Hepatocyte (in vitro differentiated cells): Measurements from ENCODE around the gene SFXN4. TPM values are rescaled to one million over a fixed set of nuclear protein-coding genes. Genes with fewer than 3 reads are reported as not detected.

ENCODE experiments used
- DNase-seq: peaks from one replicate; pipeline ENCODE4 v3.0.0-alpha.2; 2016; ENCODE audit warnings: low spot score
- H2AFZ ChIP-seq: fragments of 200-600 bp; sonication (generic); 2 replicates; pipeline ENCODE4 v1.6.0; 2016; ENCODE audit warnings: antibody characterized with exemption, mild to moderate bottlenecking
- H3K27ac ChIP-seq: fragments of 200-600 bp; sonication (generic); 2 replicates; pipeline ENCODE4 v1.5.1; 2016; ENCODE audit warnings: mild to moderate bottlenecking
- H3K27me3 ChIP-seq: fragments of 200-600 bp; sonication (generic); 2 replicates; pipeline ENCODE4 v1.6.1; 2016
- H3K36me3 ChIP-seq: fragments of 200-600 bp; sonication (generic); replicated peaks from 2 replicates; pipeline ENCODE4 v1.5.1; 2016; ENCODE audit warnings: low read depth; ENCODE audit not compliant: insufficient read depth
- H3K4me1 ChIP-seq: fragments of 200-600 bp; sonication (generic); 2 replicates; pipeline ENCODE4 v1.5.1; 2016; ENCODE audit warnings: mild to moderate bottlenecking, moderate library complexity; ENCODE audit not compliant: insufficient read depth
- H3K4me2 ChIP-seq: fragments of 200-600 bp; sonication (generic); 2 replicates; pipeline ENCODE4 v1.6.0; 2016
- H3K4me3 ChIP-seq: fragments of 200-600 bp; sonication (generic); 2 replicates; pipeline ENCODE4 v1.5.1; 2016; ENCODE audit warnings: mild to moderate bottlenecking
- H3K79me2 ChIP-seq: fragments of 200-600 bp; sonication (generic); 2 replicates; pipeline ENCODE4 v1.6.0; 2017; ENCODE audit warnings: mild to moderate bottlenecking
- H3K9me2 ChIP-seq: fragments of 200-600 bp; sonication (generic); replicated peaks from 2 replicates; pipeline ENCODE4 v1.6.0; 2017; ENCODE audit warnings: mild to moderate bottlenecking; ENCODE audit not compliant: insufficient read depth
- H3K9me3 ChIP-seq: fragments of 200-600 bp; sonication (generic); 2 replicates; pipeline ENCODE4 v1.5.1; 2016; ENCODE audit warnings: low read depth, mild to moderate bottlenecking
- H4K20me1 ChIP-seq: fragments of 200-600 bp; sonication (generic); 2 replicates; pipeline ENCODE4 v1.6.0; 2016; ENCODE audit warnings: mild to moderate bottlenecking; ENCODE audit not compliant: insufficient read depth, poor library complexity, severe bottlenecking
- EZH2 ChIP-seq: fragments of 200-600 bp; sonication (generic); IDR thresholded peaks from 2 replicates; pipeline ENCODE4 v1.6.1; 2016; ENCODE audit warnings: antibody characterized with exemption, mild to moderate bottlenecking, borderline replicate concordance
- EZH2phosphoT487 ChIP-seq: fragments of 200-600 bp; sonication (generic); IDR thresholded peaks from one replicate; pipeline ENCODE4 v1.6.1; 2018; ENCODE audit warnings: antibody characterized with exemption, mild to moderate bottlenecking, low read depth, moderate library complexity; ENCODE audit not compliant: unreplicated experiment, severe bottlenecking
- WGBS: methylation state at CpG from one replicate; pipeline ENCODE4 v1.1.6; 2016; ENCODE audit warnings: low lambda C conversion rate; ENCODE audit errors: missing lambda C conversion rate; 5-methylcytosine and 5-hydroxymethylcytosine counted together
- polyA plus RNA-seq: library from polyadenylated mRNA; unstranded; fragments of >200 nt; fragmentation: Nextera tagmentation; extraction: Ambion mirVana; gene quantifications from 2 replicates; pipeline ENCODE4 v1.2.1, GENCODE V29; 2016
- total RNA-seq: library from RNA; depleted of rRNA; stranded (reverse); fragments of >200 nt; gene quantifications from 2 replicates; pipeline ENCODE4 v1.2.3, GENCODE V29; 2014
- TF ChIP-seq, protein P1 (sequence below): fragments of 200-600 bp; sonication (generic); IDR thresholded peaks from 2 replicates; pipeline ENCODE4 v1.5.1; 2016; ENCODE audit warnings: antibody characterized with exemption, mild to moderate bottlenecking; ENCODE audit not compliant: poor library complexity

The SFXN4 gene
- total and polyA plus RNA-seq, 2 experiments from 2014 or later: 27.2 to 41.5 TPM

GRCh38 chr10:119207713-119208552 lies 42.4 kb upstream of the SFXN4 start:
- peaks cover 34% of the 10 kb centered on the region for H3K4me1 ChIP-seq
- no peaks in the 10 kb centered on the region for H3K27me3 ChIP-seq
- peak; percentile 73 for DNase-seq
- H3K27ac ChIP-seq: peak overlapping the region; percentile 92
- H3K36me3 ChIP-seq: no peaks in the 10 kb centered on the region
- TF ChIP-seq EZH2phosphoT487 (no peak), EZH2 (no peak)
- TF ChIP-seq, protein P1, sequence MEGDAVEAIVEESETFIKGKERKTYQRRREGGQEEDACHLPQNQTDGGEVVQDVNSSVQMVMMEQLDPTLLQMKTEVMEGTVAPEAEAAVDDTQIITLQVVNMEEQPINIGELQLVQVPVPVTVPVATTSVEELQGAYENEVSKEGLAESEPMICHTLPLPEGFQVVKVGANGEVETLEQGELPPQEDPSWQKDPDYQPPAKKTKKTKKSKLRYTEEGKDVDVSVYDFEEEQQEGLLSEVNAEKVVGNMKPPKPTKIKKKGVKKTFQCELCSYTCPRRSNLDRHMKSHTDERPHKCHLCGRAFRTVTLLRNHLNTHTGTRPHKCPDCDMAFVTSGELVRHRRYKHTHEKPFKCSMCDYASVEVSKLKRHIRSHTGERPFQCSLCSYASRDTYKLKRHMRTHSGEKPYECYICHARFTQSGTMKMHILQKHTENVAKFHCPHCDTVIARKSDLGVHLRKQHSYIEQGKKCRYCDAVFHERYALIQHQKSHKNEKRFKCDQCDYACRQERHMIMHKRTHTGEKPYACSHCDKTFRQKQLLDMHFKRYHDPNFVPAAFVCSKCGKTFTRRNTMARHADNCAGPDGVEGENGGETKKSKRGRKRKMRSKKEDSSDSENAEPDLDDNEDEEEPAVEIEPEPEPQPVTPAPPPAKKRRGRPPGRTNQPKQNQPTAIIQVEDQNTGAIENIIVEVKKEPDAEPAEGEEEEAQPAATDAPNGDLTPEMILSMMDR: no peak
- H4K20me1 ChIP-seq: no peaks in the 10 kb centered on the region
- peak overlapping the region; percentile 71 for H3K4me3 ChIP-seq
- H3K9me3 ChIP-seq: no peaks in the 10 kb centered on the region
- H2AFZ ChIP-seq: peak overlapping the region; percentile 35
- H3K9me2 ChIP-seq: no peaks in the 10 kb centered on the region
- H3K79me2 ChIP-seq: peaks cover 39% of the 10 kb centered on the region
- WGBS: under 1% methylated on average over 54 of the region's 62 CpGs
- peak overlapping the region; percentile 83 for H3K4me2 ChIP-seq

DNA sequence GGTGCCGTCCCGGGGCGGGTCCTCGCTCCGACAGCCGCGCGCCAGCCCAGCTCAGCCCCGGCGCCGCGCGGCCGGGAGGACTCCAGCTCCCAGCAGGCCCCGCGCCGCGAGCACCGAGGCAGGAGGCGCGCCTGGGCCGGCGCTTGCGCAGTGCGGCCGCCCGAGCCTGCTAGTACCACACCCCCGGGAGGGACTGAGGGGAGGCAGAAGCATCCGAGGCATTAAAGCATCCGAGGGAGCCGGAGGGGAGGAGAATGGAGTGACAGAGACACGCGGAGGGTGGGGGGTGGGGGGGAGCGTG lies 41.8 kb upstream of the SFXN4 start, which contains the start of gene GRK5:
GRK5 (plus strand) TSS at position 206 of the 301 bp plus-strand sequence. CDS start 347 bp downstream, outside the sequence.
- peaks cover 33% of the 10 kb centered on the region for H3K79me2 ChIP-seq
- no peaks in the 10 kb centered on the region for H3K9me2 ChIP-seq
- no peak for TF ChIP-seq EZH2phosphoT487
- TF ChIP-seq, protein P1: no peak
- no peak for TF ChIP-seq EZH2
- no peaks in the 10 kb centered on the region for H3K36me3 ChIP-seq
- WGBS: 2% methylated on average over 21 of the region's 34 CpGs
- peak within 1 kb of the TSS; percentile 84 for H3K4me2 ChIP-seq
- H2AFZ ChIP-seq: peak within 1 kb of the TSS; percentile 55
- peak; percentile 99 for DNase-seq
- H3K4me3 ChIP-seq: peak within 1 kb of the TSS; percentile 89
- H3K27me3 ChIP-seq: no peaks in the 10 kb centered on the region
- H3K27ac ChIP-seq: peak within 1 kb of the TSS; percentile 99
- H4K20me1 ChIP-seq: no peaks in the 10 kb centered on the region
- H3K9me3 ChIP-seq: no peaks in the 10 kb centered on the region
- peaks cover 28% of the 10 kb centered on the region for H3K4me1 ChIP-seq

- H3K9me3 ChIP-seq: no peaks in the 10 kb centered on the region
- H3K79me2 ChIP-seq: peaks cover 29% of the 10 kb centered on the region
- H2AFZ ChIP-seq: peak overlapping the region; percentile 55
- peak overlapping the region; percentile 99 for H3K27ac ChIP-seq
- no peaks in the 10 kb centered on the region for H3K27me3 ChIP-seq
- peak overlapping the region; percentile 89 for H3K4me3 ChIP-seq
- H4K20me1 ChIP-seq: no peaks in the 10 kb centered on the region
- peaks cover 22% of the 10 kb centered on the region for H3K4me1 ChIP-seq
- H3K36me3 ChIP-seq: no peaks in the 10 kb centered on the region
- peak overlapping the region; percentile 84 for H3K4me2 ChIP-seq
- WGBS: under 1% methylated on average over 84 of the region's 97 CpGs
- TF ChIP-seq, protein P1: peak; percentile 62
- TF ChIP-seq EZH2phosphoT487: no peak
- peak; percentile 90 for DNase-seq
- H3K9me2 ChIP-seq: no peaks in the 10 kb centered on the region
Observed at GRCh38 chr10:119206603-119207365, 41.3 kb upstream of the SFXN4 start.
